Stimulated activated naive CD8-positive, alpha-beta T cell treated with anti-CD3 and anti-CD28 coated beads, Interleukin-15, Interleukin-2, amounts not matched to agents 100 ng/mL and 50 ng/mL, for 24 hours (primary cell): Measurements from ENCODE around the gene VPS37B.

ENCODE experiments used
- H3K27ac Mint-ChIP-seq: one replicate; pipeline ENCODE4 v1.8.0; 2021; ENCODE audit warnings: mild to moderate bottlenecking, mixed read lengths
- H3K27me3 Mint-ChIP-seq: one replicate; pipeline ENCODE4 v1.8.0; 2021; ENCODE audit warnings: mixed read lengths
- H3K36me3 Mint-ChIP-seq: one replicate; pipeline ENCODE4 v1.8.0; 2021; ENCODE audit warnings: low read depth, mixed read lengths
- H3K4me1 Mint-ChIP-seq: one replicate; pipeline ENCODE4 v1.8.0; 2021; ENCODE audit warnings: low read depth, mixed read lengths
- H3K4me3 Mint-ChIP-seq: one replicate; pipeline ENCODE4 v1.8.0; 2021; ENCODE audit warnings: mild to moderate bottlenecking, mixed read lengths
- H3K9me3 Mint-ChIP-seq: one replicate; pipeline ENCODE4 v1.8.0; 2021; ENCODE audit warnings: mixed read lengths

Gene VPS37B

GRCh38 chr12:122868471-122869177 is 27.3 kb downstream of the VPS37B start:
- H3K27ac Mint-ChIP-seq: no peak overlapping the region
- H3K27me3 Mint-ChIP-seq: peaks cover 9% of the 10 kb centered on the region
- no peaks in the 10 kb centered on the region for H3K9me3 Mint-ChIP-seq
- H3K4me3 Mint-ChIP-seq: no peak overlapping the region
- peaks cover 50% of the 10 kb centered on the region for H3K4me1 Mint-ChIP-seq
- peaks cover 39% of the 10 kb centered on the region for H3K36me3 Mint-ChIP-seq

DNA sequence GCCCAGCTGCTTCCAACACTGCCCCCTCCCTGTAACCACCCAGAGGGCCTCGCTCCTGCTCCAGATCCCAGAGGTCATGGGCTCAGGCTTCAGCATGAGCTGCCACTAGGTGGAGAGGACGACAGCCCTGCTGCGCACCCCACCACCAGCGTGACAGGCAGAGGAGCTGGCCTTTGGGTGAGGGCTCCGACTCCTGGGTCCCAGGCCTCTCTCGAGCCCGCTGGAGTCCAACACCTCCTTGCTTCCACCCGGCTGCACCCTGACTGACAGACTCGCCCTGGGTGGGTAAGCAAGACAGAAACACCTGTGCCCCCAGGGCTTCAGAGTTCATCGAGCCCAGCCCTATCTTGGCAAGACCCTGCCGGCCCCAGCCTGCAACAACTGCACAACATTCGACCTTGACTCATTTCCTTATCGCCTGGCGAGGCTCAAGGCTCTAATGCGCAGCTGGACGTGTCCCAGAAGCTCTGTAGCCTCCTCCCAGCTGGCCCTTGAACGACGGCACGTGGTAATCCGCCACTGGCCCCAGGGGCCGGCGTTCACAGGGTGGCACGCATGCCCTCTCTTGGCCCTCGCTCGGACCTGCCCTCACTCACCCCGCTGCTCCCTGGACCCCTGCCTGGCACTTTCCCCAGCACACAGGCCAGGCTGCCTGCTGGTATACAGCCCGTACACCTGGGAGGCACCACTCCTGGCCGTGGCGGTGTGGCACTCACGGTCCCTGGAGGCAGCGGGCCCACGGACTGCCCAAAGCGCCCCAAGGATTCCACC is 28.0 kb downstream of the VPS37B start:
- Mint-ChIP-seq H3K9me3 (no peaks in the 10 kb centered on the region), H3K36me3 (peaks cover 39% of the 10 kb centered on the region), H3K27ac (no peak overlapping the region), H3K27me3 (peaks cover 4% of the 10 kb centered on the region), H3K4me3 (no peak overlapping the region), H3K4me1 (peaks cover 46% of the 10 kb centered on the region)

GRCh38 chr12:122866950-122867607 is 28.8 kb downstream of the VPS37B start:
- H3K27me3 Mint-ChIP-seq: no peaks in the 10 kb centered on the region
- peaks cover 39% of the 10 kb centered on the region for H3K36me3 Mint-ChIP-seq
- peaks cover 38% of the 10 kb centered on the region for H3K4me1 Mint-ChIP-seq
- H3K4me3 Mint-ChIP-seq: no peak overlapping the region
- H3K27ac Mint-ChIP-seq: no peak overlapping the region
- H3K9me3 Mint-ChIP-seq: no peaks in the 10 kb centered on the region

DNA sequence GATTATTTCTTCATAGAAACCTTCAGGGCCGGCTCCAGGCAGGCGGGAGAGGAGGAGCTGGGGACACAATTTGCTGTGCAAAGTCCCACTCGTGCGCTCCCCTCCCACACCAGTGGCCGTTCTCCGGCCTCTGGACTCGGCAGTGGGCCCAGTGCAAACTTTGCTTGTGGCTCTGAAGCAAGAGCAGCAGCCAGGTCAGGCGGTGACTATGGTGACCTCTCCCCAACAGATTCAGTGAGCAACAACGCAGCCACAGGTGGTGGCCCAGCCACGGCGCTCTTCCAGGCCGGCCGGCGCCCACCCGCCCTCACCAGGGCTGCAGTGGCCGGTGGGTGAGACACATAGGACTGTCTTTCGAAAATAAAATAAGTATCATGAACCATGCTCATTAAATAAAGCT is 29.5 kb downstream of the VPS37B start:
- no peak overlapping the region for H3K27ac Mint-ChIP-seq
- H3K4me3 Mint-ChIP-seq: no peak overlapping the region
- peaks cover 39% of the 10 kb centered on the region for H3K36me3 Mint-ChIP-seq
- peaks cover 31% of the 10 kb centered on the region for H3K4me1 Mint-ChIP-seq
- no peaks in the 10 kb centered on the region for H3K9me3 Mint-ChIP-seq
- no peaks in the 10 kb centered on the region for H3K27me3 Mint-ChIP-seq

GRCh38 chr12:122865268-122866231 is 30.4 kb downstream of the VPS37B start:
- Mint-ChIP-seq H3K36me3 (peaks cover 36% of the 10 kb centered on the region), H3K4me3 (no peak overlapping the region), H3K9me3 (no peaks in the 10 kb centered on the region), H3K27me3 (no peaks in the 10 kb centered on the region), H3K4me1 (peaks cover 23% of the 10 kb centered on the region), H3K27ac (no peak overlapping the region)

GRCh38 chr12:122864894-122865253 is 31.1 kb downstream of the VPS37B start:
- no peak overlapping the region for H3K4me3 Mint-ChIP-seq
- H3K4me1 Mint-ChIP-seq: peaks cover 16% of the 10 kb centered on the region
- no peaks in the 10 kb centered on the region for H3K9me3 Mint-ChIP-seq
- H3K27ac Mint-ChIP-seq: peak overlapping the region; percentile 15
- no peaks in the 10 kb centered on the region for H3K27me3 Mint-ChIP-seq
- peaks cover 31% of the 10 kb centered on the region for H3K36me3 Mint-ChIP-seq

DNA sequence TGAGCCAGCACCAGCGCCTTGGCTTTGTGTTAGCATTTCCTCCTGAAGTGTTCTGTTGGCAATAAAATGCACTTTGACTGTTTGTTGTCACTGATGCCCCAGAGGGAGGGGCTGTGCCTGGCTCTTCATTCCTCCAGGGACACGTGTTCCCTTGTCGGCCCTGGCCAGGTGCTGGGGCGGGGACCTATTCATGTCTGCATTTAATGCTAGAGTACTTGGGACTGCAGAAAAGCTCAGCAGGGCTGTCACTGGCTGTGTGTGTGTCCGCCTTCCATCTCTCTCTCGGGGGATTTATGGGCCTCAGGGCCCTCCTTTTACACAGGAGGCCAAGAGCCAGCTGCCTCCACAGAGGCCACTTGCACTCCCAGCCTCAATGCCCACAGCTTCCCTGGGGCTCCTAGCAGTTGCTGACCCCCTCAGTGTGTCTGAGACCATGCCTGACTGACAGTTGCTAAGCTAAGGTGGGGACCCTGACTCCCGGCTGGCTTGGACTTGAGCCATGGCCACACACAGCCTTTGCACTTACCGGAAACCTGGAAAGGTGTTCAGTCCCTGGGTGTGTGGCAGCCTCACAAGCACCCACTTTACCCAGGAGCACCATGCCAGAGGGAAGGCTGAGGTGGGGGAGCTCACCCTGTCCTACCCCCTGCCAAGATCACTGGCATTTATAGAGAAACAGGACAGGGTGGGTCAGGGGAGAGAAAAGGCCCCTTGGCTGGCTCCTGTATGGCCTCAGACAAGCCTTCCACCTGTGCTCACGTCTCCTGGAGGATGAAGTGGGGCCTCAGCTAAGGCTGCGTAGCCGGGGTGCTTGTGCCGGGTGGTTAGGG is 32.8 kb downstream of the VPS37B start:
- peaks cover 4% of the 10 kb centered on the region for H3K4me1 Mint-ChIP-seq
- peaks cover 16% of the 10 kb centered on the region for H3K36me3 Mint-ChIP-seq
- H3K9me3 Mint-ChIP-seq: no peaks in the 10 kb centered on the region

GRCh38 chr12:122862110-122862634 is 33.8 kb downstream of the VPS37B start:
- Mint-ChIP-seq H3K27me3 (no peaks in the 10 kb centered on the region), H3K4me1 (peaks cover 4% of the 10 kb centered on the region), H3K9me3 (no peaks in the 10 kb centered on the region), H3K27ac (no peak overlapping the region), H3K4me3 (no peak overlapping the region), H3K36me3 (peaks cover 12% of the 10 kb centered on the region)

More for the DNA sequence above, 32.8 kb downstream of the VPS37B start:
- no peaks in the 10 kb centered on the region for H3K27me3 Mint-ChIP-seq
- H3K4me3 Mint-ChIP-seq: no peak overlapping the region
- no peak overlapping the region for H3K27ac Mint-ChIP-seq

- Mint-ChIP-seq H3K27ac (no peak overlapping the region), H3K27me3 (no peaks in the 10 kb centered on the region), H3K4me3 (no peak overlapping the region), H3K36me3 (peaks cover 9% of the 10 kb centered on the region), H3K4me1 (peaks cover 4% of the 10 kb centered on the region), H3K9me3 (no peaks in the 10 kb centered on the region)
These were observed 34.3 kb downstream of the VPS37B start for GRCh38 chr12:122861587-122861970.

GRCh38 chr12:122860854-122861586 is 34.9 kb downstream of the VPS37B start:
- Mint-ChIP-seq H3K4me1 (peaks cover 4% of the 10 kb centered on the region), H3K27me3 (no peaks in the 10 kb centered on the region), H3K9me3 (no peaks in the 10 kb centered on the region), H3K36me3 (peaks cover 8% of the 10 kb centered on the region), H3K27ac (no peak overlapping the region), H3K4me3 (no peak overlapping the region)

GRCh38 chr12:122860040-122860853 is 35.7 kb downstream of the VPS37B start:
- no peak overlapping the region for H3K4me3 Mint-ChIP-seq
- H3K4me1 Mint-ChIP-seq: peaks cover 4% of the 10 kb centered on the region
- H3K27me3 Mint-ChIP-seq: no peaks in the 10 kb centered on the region
- H3K27ac Mint-ChIP-seq: no peak overlapping the region
- no peaks in the 10 kb centered on the region for H3K9me3 Mint-ChIP-seq
- peaks cover 8% of the 10 kb centered on the region for H3K36me3 Mint-ChIP-seq

DNA sequence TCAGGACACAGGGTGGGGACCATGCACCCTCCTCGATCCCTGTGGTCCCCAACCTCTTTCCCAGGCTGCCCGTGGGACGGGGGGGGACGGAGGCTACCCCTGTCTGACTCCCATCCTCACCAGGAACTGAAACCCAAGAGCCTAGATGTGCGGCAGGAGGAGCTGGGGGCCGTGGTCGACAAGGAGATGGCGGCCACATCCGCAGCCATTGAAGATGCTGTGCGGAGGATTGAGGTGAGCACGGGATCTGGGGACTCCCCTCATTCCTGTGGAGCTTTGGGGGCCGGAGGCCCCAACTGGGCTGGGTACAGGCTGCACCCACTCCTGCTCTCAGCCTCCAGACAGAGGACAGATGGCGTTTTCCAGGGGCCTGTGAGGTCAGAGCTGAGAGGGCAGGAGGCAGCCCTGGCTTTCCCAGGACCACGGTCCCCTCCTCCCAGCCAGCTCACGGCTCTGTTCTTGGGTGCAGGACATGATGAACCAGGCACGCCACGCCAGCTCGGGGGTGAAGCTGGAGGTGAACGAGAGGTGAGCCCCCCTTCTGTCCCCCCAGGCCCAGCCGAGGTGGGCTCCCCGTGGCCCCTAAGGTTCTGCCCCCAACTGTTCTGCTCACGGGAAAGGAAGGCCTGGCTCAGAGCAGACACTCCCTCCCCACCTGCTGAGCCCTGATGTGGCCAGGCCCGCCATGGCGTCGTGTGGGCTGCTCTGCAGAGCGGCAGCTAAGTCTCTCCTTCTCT is 36.5 kb downstream of the VPS37B start:
- peaks cover 3% of the 10 kb centered on the region for H3K36me3 Mint-ChIP-seq
- no peaks in the 10 kb centered on the region for H3K27me3 Mint-ChIP-seq
- no peak overlapping the region for H3K27ac Mint-ChIP-seq
- H3K4me1 Mint-ChIP-seq: peaks cover 4% of the 10 kb centered on the region
- no peak overlapping the region for H3K4me3 Mint-ChIP-seq
- H3K9me3 Mint-ChIP-seq: no peaks in the 10 kb centered on the region
